Kidney (tissue), 14 donors: ENCODE data around the gene OBSCN. TPM values are rescaled to one million over a fixed set of nuclear protein-coding genes. Genes with fewer than 3 reads are reported as not detected.

ENCODE experiments used
- DNase-seq, 5 donors: peaks; one replicate each; pipeline ENCODE4 v3.0.0-alpha.2; 2013 to 2020
- FAIRE-seq: peaks from 2 replicates; lab custom pipeline; 2012; peaks lifted over from hg19 to GRCh38; lab: Jason Lieb, UNC
- H3K27ac ChIP-seq, 2 donors: one replicate each; pipeline ENCODE4 v1.7.0; 2013; ENCODE audit warnings: low read depth in 2 of 2, low read length in 2 of 2, inconsistent platforms in 1 of 2
- H3K27me3 ChIP-seq: one replicate; pipeline ENCODE4 v1.7.1; 2013; ENCODE audit warnings: low read length, inconsistent platforms; ENCODE audit not compliant: control insufficient read depth, insufficient read depth
- H3K36me3 ChIP-seq, 3 donors: one replicate each; pipeline versions ENCODE4 v1.7.0 to v1.7.1; 2013; ENCODE audit warnings: low read length in 3 of 3, control low read depth in 1 of 3, inconsistent platforms in 1 of 3; ENCODE audit not compliant: insufficient read depth in 3 of 3, control insufficient read depth in 2 of 3
- H3K4me1 ChIP-seq, 3 donors: one replicate each; pipeline versions ENCODE4 v1.7.0 to v1.7.1; 2013; ENCODE audit warnings: low read length in 3 of 3, inconsistent platforms in 1 of 3, low read depth in 1 of 3; ENCODE audit not compliant: control insufficient read depth in 2 of 3, insufficient read depth in 2 of 3
- H3K4me3 ChIP-seq, 3 donors: one replicate each; pipeline versions ENCODE4 v1.7.0 to v1.8.1; 2013; ENCODE audit warnings: low read length in 3 of 3, control low read depth in 1 of 3, inconsistent platforms in 1 of 3
- H3K9ac ChIP-seq, 3 donors: one replicate each; pipeline versions ENCODE4 v1.7.0 to v1.7.1; 2013; ENCODE audit warnings: low read length in 3 of 3, control low read depth in 1 of 3, inconsistent platforms in 1 of 3
- H3K9me3 ChIP-seq, 3 donors: one replicate each; pipeline versions ENCODE4 v1.7.0 to v1.7.1; 2013; ENCODE audit warnings: low read length in 3 of 3, control low read depth in 1 of 3, inconsistent platforms in 1 of 3; ENCODE audit not compliant: control insufficient read depth in 2 of 3, insufficient read depth in 1 of 3
- intact Hi-C: fragments of 100-400 bp; cut with DNase I; formaldehyde crosslinking; loops from one replicate; pipeline ENCODE4 v1.11.1; 2022
- polyA plus RNA-seq: library from polyadenylated mRNA; stranded (reverse); fragments of 350-450 nt; fragmentation: Illumina TruSeq; extraction: RNeasy Lipid Tissue Mini Kit (QIAGEN cat#74804); gene quantifications from one replicate; pipeline ENCODE4 v1.2.3, GENCODE V29; 2014; ENCODE audit warnings: low read depth, low replicate concordance; ENCODE audit not compliant: insufficient read depth
- total RNA-seq: library from RNA; stranded (reverse); fragmentation: NEBNext Ultra II Directional; extraction: Animal tissue kit (Norgen Biotek cat#: 25700); gene quantifications from one replicate; pipeline ENCODE4 v1.2.1, GENCODE V29; 2021
- TF ChIP-seq, protein P1 (sequence below): IDR thresholded peaks from 3 replicates; pipeline ENCODE4 v1.5.1; 2012; ENCODE audit warnings: mild to moderate bottlenecking, moderate library complexity, borderline replicate concordance; ENCODE audit not compliant: insufficient read depth; ENCODE audit errors: extremely low read depth
- donor health status: control.
- donor health status: control.
- donor health status: control.
- donor health status: control.
- donor health status: control.
- donor health status: DM: yes; HTN: yes; CAD: no.
- donor health status: Normal renal cell carcinoma (clear cell type).

Gene OBSCN
- total and polyA plus RNA-seq, 2 donors from 2014 or later, result 14.5 to 30.0 TPM

DNA sequence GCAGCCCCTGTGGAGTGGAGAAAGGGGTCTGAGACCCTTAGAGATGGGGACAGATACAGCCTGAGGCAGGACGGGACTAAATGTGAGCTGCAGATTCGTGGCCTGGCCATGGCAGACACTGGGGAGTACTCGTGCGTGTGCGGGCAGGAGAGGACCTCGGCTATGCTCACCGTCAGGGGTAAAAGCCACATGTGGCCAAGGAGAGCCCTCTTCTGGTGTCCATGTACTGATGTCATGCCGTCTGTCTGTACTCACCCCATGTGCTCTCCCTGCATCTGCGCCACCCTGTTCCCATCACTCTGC, 84.7 kb downstream of the OBSCN start:
- H3K9me3 ChIP-seq, result peaks cover 0 to 8% (median 0%) of the 10 kb centered on the region in 3 donors
- DNase-seq, result no peak
- no peak overlapping the region for H3K4me3 ChIP-seq
- no peaks in the 10 kb centered on the region for H3K36me3 ChIP-seq
- TF ChIP-seq, protein P1, sequence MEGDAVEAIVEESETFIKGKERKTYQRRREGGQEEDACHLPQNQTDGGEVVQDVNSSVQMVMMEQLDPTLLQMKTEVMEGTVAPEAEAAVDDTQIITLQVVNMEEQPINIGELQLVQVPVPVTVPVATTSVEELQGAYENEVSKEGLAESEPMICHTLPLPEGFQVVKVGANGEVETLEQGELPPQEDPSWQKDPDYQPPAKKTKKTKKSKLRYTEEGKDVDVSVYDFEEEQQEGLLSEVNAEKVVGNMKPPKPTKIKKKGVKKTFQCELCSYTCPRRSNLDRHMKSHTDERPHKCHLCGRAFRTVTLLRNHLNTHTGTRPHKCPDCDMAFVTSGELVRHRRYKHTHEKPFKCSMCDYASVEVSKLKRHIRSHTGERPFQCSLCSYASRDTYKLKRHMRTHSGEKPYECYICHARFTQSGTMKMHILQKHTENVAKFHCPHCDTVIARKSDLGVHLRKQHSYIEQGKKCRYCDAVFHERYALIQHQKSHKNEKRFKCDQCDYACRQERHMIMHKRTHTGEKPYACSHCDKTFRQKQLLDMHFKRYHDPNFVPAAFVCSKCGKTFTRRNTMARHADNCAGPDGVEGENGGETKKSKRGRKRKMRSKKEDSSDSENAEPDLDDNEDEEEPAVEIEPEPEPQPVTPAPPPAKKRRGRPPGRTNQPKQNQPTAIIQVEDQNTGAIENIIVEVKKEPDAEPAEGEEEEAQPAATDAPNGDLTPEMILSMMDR, result no peak
- H3K27me3 ChIP-seq, result no peaks in the 10 kb centered on the region
- no peak for FAIRE-seq
- no peaks in the 10 kb centered on the region for H3K4me1 ChIP-seq
- H3K27ac ChIP-seq, result no peak overlapping the region
- H3K9ac ChIP-seq, result no peak overlapping the region
- intact Hi-C loops, result no loop called here

DNA sequence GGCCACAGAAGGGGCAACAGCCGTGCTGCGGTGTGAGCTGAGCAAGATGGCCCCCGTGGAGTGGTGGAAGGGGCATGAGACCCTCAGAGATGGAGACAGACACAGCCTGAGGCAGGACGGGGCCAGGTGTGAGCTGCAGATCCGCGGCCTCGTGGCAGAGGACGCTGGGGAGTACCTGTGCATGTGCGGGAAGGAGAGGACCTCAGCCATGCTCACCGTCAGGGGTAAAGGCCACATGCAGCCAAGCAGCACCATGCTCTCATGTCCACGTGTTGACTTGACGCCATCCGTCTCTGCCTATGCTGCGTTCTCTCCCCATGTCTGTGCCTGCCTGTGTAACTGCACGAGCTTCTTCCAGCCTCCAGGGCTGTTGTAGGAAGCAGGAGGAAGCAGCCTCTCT, 85.5 kb downstream of the OBSCN start:
- Histone ChIP-seq H3K4me1 (no peaks in the 10 kb centered on the region), H3K27me3 (no peaks in the 10 kb centered on the region), H3K36me3 (no peaks in the 10 kb centered on the region), H3K9ac (no peak overlapping the region), H3K4me3 (no peak overlapping the region), H3K9me3 (peaks cover 0 to 8% (median 0%) of the 10 kb centered on the region in 3 donors), H3K27ac (no peak overlapping the region)
- peak in 1 of 5 donors; percentile 39 for DNase-seq
- TF ChIP-seq, protein P1, result no peak
- intact Hi-C loops, result no loop called here
- no peak for FAIRE-seq

DNA sequence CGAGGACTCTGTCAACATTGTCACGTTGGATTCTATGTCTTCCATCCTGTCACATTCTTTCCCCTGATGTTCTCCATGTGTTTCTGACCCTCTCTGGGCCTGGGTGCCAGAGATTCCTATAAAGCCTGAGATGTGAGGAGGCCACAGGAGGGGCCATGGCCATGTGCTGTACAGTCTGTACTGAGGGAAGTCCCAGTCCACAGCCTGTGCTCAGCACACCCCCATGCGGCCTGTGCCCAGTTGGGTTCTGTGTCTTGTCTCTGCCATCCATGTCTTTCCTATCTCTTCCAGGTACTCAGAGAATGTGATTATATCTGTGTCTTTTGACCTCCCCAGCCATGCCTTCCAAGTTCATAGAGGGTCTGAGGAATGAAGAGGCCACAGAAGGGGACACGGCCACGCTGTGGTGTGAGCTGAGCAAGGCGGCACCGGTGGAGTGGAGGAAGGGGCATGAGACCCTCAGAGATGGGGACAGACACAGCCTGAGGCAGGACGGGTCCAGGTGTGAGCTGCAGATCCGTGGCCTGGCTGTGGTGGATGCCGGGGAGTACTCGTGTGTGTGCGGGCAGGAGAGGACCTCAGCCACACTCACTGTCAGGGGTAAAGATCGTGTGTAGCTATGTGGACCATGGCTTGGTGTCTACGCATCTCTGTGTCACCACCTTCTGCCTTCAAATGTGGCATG, 86.1 kb downstream of the OBSCN start:
- no peak for FAIRE-seq
- no peaks in the 10 kb centered on the region for H3K27me3 ChIP-seq
- H3K27ac ChIP-seq, result no peak overlapping the region
- H3K4me3 ChIP-seq, result no peak overlapping the region
- H3K9me3 ChIP-seq, result peaks cover 0 to 8% (median 0%) of the 10 kb centered on the region in 3 donors
- H3K9ac ChIP-seq, result no peak overlapping the region
- no peaks in the 10 kb centered on the region for H3K36me3 ChIP-seq
- TF ChIP-seq, protein P1, result no peak
- DNase-seq, result peak in 1 of 5 donors; percentile 37
- intact Hi-C loops, result no loop called here
- no peaks in the 10 kb centered on the region for H3K4me1 ChIP-seq

DNA sequence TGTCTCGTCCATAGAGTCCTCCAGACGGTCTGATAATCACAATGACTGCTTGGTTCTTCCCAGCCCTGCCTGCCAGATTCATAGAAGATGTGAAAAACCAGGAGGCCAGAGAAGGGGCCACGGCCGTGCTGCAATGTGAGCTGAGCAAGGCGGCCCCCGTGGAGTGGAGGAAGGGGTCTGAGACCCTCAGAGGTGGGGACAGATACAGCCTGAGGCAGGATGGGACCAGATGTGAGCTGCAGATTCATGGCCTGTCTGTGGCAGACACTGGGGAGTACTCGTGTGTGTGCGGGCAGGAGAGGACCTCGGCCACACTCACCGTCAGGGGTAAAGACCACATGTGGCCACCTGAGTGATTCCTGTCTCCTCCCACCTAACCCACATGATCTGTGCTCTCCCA, 86.9 kb downstream of the OBSCN start:
- intact Hi-C loops, result no loop called here
- Histone ChIP-seq H3K9me3 (peaks cover 0 to 8% (median 0%) of the 10 kb centered on the region in 3 donors), H3K27me3 (no peaks in the 10 kb centered on the region), H3K27ac (no peak overlapping the region), H3K36me3 (no peaks in the 10 kb centered on the region), H3K4me3 (no peak overlapping the region), H3K9ac (no peak overlapping the region), H3K4me1 (no peaks in the 10 kb centered on the region)
- TF ChIP-seq, protein P1, result no peak
- DNase-seq (no peak), FAIRE-seq (no peak)
